Thymus (tissue), 11 donors: ENCODE results near the gene FAM187B. TPM values are rescaled to one million over a fixed set of nuclear protein-coding genes. Genes with fewer than 3 reads are reported as not detected.

Experiments
- DNase-seq, 9 donors: peaks; one replicate each; pipeline ENCODE4 v3.0.0-alpha.2; 2013; ENCODE audit warnings: low spot score in 9 of 9, low read depth in 6 of 9, missing footprints in 1 of 9
- H3K27ac ChIP-seq, 2 donors: one replicate each; pipeline ENCODE4 v1.5.1; 2013; ENCODE audit warnings: control low read depth in 1 of 2, low read depth in 1 of 2, low read length in 1 of 2, mild to moderate bottlenecking in 1 of 2, moderate library complexity in 1 of 2
- H3K27me3 ChIP-seq, 2 donors: one replicate each; pipeline ENCODE4 v1.5.1; 2013; ENCODE audit warnings: low read length in 1 of 2; ENCODE audit not compliant: control insufficient read depth in 2 of 2, insufficient read depth in 1 of 2
- H3K36me3 ChIP-seq, 2 donors: one replicate each; pipeline ENCODE4 v1.5.1; 2013; ENCODE audit warnings: low read length in 1 of 2, mild to moderate bottlenecking in 1 of 2, moderate library complexity in 1 of 2; ENCODE audit not compliant: control insufficient read depth in 2 of 2, insufficient read depth in 2 of 2
- H3K4me1 ChIP-seq, 2 donors: one replicate each; pipeline ENCODE4 v1.5.1; 2013; ENCODE audit warnings: low read length in 2 of 2; ENCODE audit not compliant: control insufficient read depth in 2 of 2, insufficient read depth in 2 of 2
- H3K4me3 ChIP-seq, 2 donors: one replicate each; pipeline ENCODE4 v1.5.1; 2013; ENCODE audit warnings: low read length in 2 of 2, control low read depth in 1 of 2, mild to moderate bottlenecking in 1 of 2
- H3K9me3 ChIP-seq, 2 donors: one replicate each; pipeline ENCODE4 v1.5.1; 2013; ENCODE audit warnings: low read length in 1 of 2, mild to moderate bottlenecking in 1 of 2; ENCODE audit not compliant: control insufficient read depth in 2 of 2, insufficient read depth in 1 of 2
- WGBS: extraction: QIAGEN DNeasy Blood & Tissue Kit; methylation state at CpG from one replicate; pipeline ENCODE4 v1.1.7; 2013; 5-methylcytosine and 5-hydroxymethylcytosine counted together
- polyA plus RNA-seq: library from polyadenylated mRNA; stranded (reverse); fragments of 200-250 nt; gene quantifications from one replicate; pipeline ENCODE4 v1.2.3, GENCODE V29; 2013
- total RNA-seq: library from RNA; stranded (reverse); fragments of 120-200 nt; gene quantifications from one replicate; pipeline ENCODE4 v1.2.4, GENCODE V29; 2013
- donor health status: healthy.

FAM187B gene
- total and polyA plus RNA-seq, 2 donors: 0.09 TPM; not detected in 1

GRCh38 chr19:35216833-35217648, 11.5 kb downstream of the FAM187B start:
- DNase-seq: peak in 1 of 9 donors; percentile 24
- no peak overlapping the region for H3K27ac ChIP-seq
- peaks cover 7 to 18% of the 10 kb centered on the region in 2 donors for H3K4me1 ChIP-seq

GRCh38 chr19:35216016-35216832, 12.3 kb downstream of the FAM187B start:
- H3K27me3 ChIP-seq: no peaks in the 10 kb centered on the region
- H3K4me1 ChIP-seq: peaks cover 10 to 26% of the 10 kb centered on the region in 2 donors
- 94% methylated on average over 8 of the region's 8 CpGs for WGBS
- no peaks in the 10 kb centered on the region for H3K9me3 ChIP-seq
- H3K4me3 ChIP-seq: no peak overlapping the region
- no peak for DNase-seq
- no peak overlapping the region for H3K27ac ChIP-seq
- H3K36me3 ChIP-seq: no peaks in the 10 kb centered on the region

More at GRCh38 chr19:35216833-35217648, 11.5 kb downstream of the FAM187B start:
- WGBS: 87% methylated on average over 3 of the region's 3 CpGs
- Histone ChIP-seq H3K27me3 (no peaks in the 10 kb centered on the region), H3K9me3 (no peaks in the 10 kb centered on the region), H3K36me3 (no peaks in the 10 kb centered on the region), H3K4me3 (no peak overlapping the region)

- no peak overlapping the region for H3K4me3 ChIP-seq
- H3K4me1 ChIP-seq: peaks cover 10 to 32% of the 10 kb centered on the region in 2 donors
- H3K36me3 ChIP-seq: no peaks in the 10 kb centered on the region
- H3K27me3 ChIP-seq: no peaks in the 10 kb centered on the region
- H3K27ac ChIP-seq: no peak overlapping the region
- WGBS: 87% methylated on average over 7 of the region's 7 CpGs
- no peak for DNase-seq
- H3K9me3 ChIP-seq: no peaks in the 10 kb centered on the region
These were observed 13.6 kb downstream of the FAM187B start for GRCh38 chr19:35214766-35215422.

GRCh38 chr19:35213663-35214632, 14.6 kb downstream of the FAM187B start:
- no peaks in the 10 kb centered on the region for H3K9me3 ChIP-seq
- H3K27me3 ChIP-seq: no peaks in the 10 kb centered on the region
- no peak overlapping the region for H3K4me3 ChIP-seq
- peak in 1 of 9 donors; percentile 65 for DNase-seq
- 17% methylated on average over 21 of the region's 21 CpGs for WGBS
- peak overlapping the region; percentile 2 to 90 for H3K27ac ChIP-seq
- H3K4me1 ChIP-seq: peaks cover 10 to 32% of the 10 kb centered on the region in 2 donors
- no peaks in the 10 kb centered on the region for H3K36me3 ChIP-seq

- 58% methylated on average over 7 of the region's 7 CpGs for whole genome bisulfite sequencing
- no peaks in the 10 kb centered on the region for H3K27me3 ChIP-seq
- no peak overlapping the region for H3K4me3 ChIP-seq
- H3K27ac ChIP-seq: peak overlapping the region; percentile 10 to 38
- DNase-seq: no peak
- no peaks in the 10 kb centered on the region for H3K36me3 ChIP-seq
- peaks cover 0 to 4% of the 10 kb centered on the region in 2 donors for H3K9me3 ChIP-seq
- peaks cover 10 to 35% of the 10 kb centered on the region in 2 donors for H3K4me1 ChIP-seq
These were observed 16.3 kb downstream of the FAM187B start for GRCh38 chr19:35212241-35212640.

GRCh38 chr19:35211545-35212230, 16.9 kb downstream of the FAM187B start:
- Histone ChIP-seq H3K4me3 (no peak overlapping the region), H3K4me1 (peaks cover 13 to 39% of the 10 kb centered on the region in 2 donors), H3K27me3 (no peaks in the 10 kb centered on the region), H3K36me3 (no peaks in the 10 kb centered on the region), H3K27ac (peak overlapping the region; percentile 10 to 90), H3K9me3 (peaks cover 0 to 4% of the 10 kb centered on the region in 2 donors)
- 14% methylated on average over 7 of the region's 7 CpGs for WGBS
- DNase-seq: peak in 1 of 9 donors; percentile 59

GRCh38 chr19:35209646-35210045, 18.9 kb downstream of the FAM187B start:
- no peaks in the 10 kb centered on the region for H3K36me3 ChIP-seq
- DNase-seq: no peak
- H3K27ac ChIP-seq: no peak overlapping the region
- WGBS: 96% methylated on average over 4 of the region's 4 CpGs
- H3K27me3 ChIP-seq: no peaks in the 10 kb centered on the region
- peaks cover 0 to 4% of the 10 kb centered on the region in 2 donors for H3K9me3 ChIP-seq
- H3K4me1 ChIP-seq: peaks cover 23 to 59% of the 10 kb centered on the region in 2 donors
- no peak overlapping the region for H3K4me3 ChIP-seq

- Histone ChIP-seq H3K36me3 (no peaks in the 10 kb centered on the region), H3K9me3 (peaks cover 0 to 4% of the 10 kb centered on the region in 2 donors), H3K4me1 (peaks cover 16 to 50% of the 10 kb centered on the region in 2 donors), H3K27ac (peak overlapping the region in 1 of 2 donors; percentile 17), H3K4me3 (no peak overlapping the region), H3K27me3 (no peaks in the 10 kb centered on the region)
- WGBS: 86% methylated on average over 8 of the region's 8 CpGs
- DNase-seq: no peak
These were observed 20.4 kb downstream of the FAM187B start for GRCh38 chr19:35208121-35208520.
